ENCODE data around the gene APBB3. TPM values are rescaled to one million over a fixed set of nuclear protein-coding genes. Genes with fewer than 3 reads are reported as not detected.
"Not testable (repeated sequence)": the region's sequence is repeated elsewhere in the genome, so short reads cannot be mapped to it uniquely, and the experiment has no call there.

Gene APBB3
- total RNA-seq, 4 donors from 2014 or later: 14.0 to 23.7 (median 19.2) TPM

DNA sequence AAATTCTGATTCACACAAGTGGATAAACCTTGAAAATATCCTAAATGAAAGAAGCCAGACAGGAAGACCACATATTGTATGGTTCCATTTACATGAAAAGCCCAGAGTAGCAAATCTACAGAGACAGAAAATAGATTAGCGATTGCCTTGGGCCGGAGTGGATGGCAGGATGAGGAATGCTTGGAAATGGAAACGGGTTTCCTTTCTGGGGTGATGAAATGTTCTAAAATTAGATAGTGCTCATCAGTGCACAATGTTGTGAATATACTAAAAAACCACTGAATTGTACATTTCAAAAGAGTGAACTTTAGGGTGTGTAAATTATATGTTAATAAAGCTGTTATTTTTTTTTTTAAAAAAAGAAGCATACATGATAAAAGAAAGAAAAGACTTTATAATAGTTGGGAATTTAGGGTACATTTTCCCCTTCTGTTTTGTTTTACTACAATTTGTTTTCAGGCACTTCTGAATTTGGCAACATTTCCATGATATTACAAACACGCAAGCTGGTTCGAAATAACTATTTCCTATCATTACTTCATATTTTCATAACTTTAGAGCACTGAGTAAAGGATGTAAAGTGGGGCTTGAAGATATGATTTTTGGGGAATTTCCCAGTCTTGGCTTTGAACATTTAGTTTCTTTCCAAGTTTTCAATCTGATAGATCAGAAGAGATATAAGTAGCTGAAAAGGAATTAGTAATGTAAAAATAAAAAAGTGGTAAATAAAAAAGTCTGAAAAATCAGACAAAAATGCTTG, 24.1 kb upstream of the APBB3 start:
- no peak for DNase-seq (ENCODE audit: low spot score in 2 of 2)
- H3K4me3 ChIP-seq (ENCODE audit: low read depth, poor library complexity, severe bottlenecking): no peak overlapping the region
- intact Hi-C loops (cut with DNase I; ENCODE audit: low total_unique reads): no loop called here
- no peak for TF ChIP-seq POLR2A (IDR thresholded peaks at IDR 0.05)
- TF ChIP-seq, protein P1, sequence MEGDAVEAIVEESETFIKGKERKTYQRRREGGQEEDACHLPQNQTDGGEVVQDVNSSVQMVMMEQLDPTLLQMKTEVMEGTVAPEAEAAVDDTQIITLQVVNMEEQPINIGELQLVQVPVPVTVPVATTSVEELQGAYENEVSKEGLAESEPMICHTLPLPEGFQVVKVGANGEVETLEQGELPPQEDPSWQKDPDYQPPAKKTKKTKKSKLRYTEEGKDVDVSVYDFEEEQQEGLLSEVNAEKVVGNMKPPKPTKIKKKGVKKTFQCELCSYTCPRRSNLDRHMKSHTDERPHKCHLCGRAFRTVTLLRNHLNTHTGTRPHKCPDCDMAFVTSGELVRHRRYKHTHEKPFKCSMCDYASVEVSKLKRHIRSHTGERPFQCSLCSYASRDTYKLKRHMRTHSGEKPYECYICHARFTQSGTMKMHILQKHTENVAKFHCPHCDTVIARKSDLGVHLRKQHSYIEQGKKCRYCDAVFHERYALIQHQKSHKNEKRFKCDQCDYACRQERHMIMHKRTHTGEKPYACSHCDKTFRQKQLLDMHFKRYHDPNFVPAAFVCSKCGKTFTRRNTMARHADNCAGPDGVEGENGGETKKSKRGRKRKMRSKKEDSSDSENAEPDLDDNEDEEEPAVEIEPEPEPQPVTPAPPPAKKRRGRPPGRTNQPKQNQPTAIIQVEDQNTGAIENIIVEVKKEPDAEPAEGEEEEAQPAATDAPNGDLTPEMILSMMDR (IDR thresholded peaks at IDR 0.05): no peak
- WGBS, 2 donors: 8 to 12% methylated on average over 5 of the region's 5 CpGs

DNA sequence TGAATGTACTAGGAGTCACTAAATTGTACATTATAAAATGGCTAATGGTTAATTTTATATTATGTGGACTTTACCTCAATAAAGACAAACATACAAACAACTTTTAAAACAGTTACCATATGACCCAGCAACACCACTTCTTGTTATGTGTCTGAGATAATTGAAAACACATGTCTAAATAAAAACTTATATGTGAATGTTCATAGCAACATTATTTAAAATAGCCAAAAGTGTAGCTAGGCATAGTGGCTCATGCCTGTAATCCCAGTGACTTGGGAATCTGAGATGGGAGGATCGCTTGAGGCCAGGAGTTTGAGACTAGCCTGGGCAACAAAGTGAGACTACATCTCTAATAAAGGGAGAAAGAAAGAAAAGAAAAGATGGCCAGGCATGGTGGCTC, 23.1 kb upstream of the APBB3 start:
- TF ChIP-seq POLR2A (IDR thresholded peaks at IDR 0.05): no peak
- TF ChIP-seq, protein P1 (IDR thresholded peaks at IDR 0.05): no peak
- WGBS, 2 donors: 91 to 100% methylated on average over 1 of the region's 1 CpG
- intact Hi-C loops (cut with DNase I; ENCODE audit: low total_unique reads): no loop called here
- no peak for DNase-seq (ENCODE audit: low spot score in 2 of 2)
- H3K4me3 ChIP-seq (ENCODE audit: low read depth, poor library complexity, severe bottlenecking): no peak overlapping the region

DNA sequence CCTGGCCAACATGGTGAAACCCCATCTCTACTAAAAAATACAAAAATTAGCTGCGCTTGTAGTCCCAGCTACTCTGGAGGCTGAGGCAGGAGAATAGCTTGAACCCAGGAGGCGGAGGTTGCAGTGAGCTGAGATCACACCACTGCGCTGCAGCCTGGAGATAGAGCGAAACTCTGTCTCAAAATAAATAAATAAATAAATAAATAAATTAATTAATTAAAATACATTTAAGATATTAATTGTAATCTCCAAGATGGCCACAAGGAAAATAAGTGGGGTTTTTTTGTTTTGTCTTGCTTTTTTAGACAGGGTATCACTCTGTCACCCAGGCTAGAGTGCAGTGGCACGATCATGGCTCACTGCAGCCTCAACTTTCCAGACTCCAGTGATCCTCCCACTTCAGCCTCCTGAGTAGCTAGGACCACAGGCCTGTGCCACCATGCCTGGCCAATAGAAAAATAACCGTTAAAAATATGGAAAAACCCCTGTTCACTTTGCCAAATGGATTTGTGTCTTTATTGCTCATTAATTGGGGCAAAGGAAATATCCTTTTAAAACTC, 14.9 kb upstream of the APBB3 start:
- intact Hi-C loops (cut with DNase I; ENCODE audit: low total_unique reads); H3K4me3 ChIP-seq (ENCODE audit: low read depth, poor library complexity, severe bottlenecking); DNase-seq (ENCODE audit: low spot score in 2 of 2): not testable (repeated sequence)
- WGBS, 2 donors: 89 to 90% methylated on average over 6 of the region's 6 CpGs

DNA sequence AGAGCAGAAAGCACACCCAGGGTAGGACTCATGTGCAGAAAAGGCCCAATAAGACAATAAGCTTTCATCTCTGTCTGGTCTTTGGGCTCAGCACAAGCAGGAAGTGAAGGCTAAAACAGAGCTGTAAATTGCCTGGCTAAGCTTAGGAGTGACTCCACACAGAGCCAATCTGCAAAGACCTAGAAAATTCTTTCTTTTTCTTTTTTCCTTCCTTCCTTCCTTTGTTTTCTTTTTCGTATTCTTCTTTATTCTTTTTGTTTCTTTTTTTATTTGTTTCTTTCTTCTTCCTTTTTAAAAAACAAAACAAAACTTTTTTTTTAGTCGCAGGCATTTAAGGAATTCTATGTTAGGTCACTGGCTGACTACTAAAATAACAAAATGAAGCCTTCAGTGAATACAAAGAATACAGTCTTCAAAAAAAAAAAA, 12.4 kb upstream of the APBB3 start:
- intact Hi-C loops (cut with DNase I; ENCODE audit: low total_unique reads): no loop called here
- no peak for DNase-seq (ENCODE audit: low spot score in 2 of 2)
- 65 to 80% methylated on average over 2 of the region's 2 CpGs for WGBS, 2 donors
- TF ChIP-seq, protein P1 (IDR thresholded peaks at IDR 0.05): no peak
- TF ChIP-seq POLR2A (IDR thresholded peaks at IDR 0.05): no peak
- no peak overlapping the region for H3K4me3 ChIP-seq (ENCODE audit: low read depth, poor library complexity, severe bottlenecking)

DNA sequence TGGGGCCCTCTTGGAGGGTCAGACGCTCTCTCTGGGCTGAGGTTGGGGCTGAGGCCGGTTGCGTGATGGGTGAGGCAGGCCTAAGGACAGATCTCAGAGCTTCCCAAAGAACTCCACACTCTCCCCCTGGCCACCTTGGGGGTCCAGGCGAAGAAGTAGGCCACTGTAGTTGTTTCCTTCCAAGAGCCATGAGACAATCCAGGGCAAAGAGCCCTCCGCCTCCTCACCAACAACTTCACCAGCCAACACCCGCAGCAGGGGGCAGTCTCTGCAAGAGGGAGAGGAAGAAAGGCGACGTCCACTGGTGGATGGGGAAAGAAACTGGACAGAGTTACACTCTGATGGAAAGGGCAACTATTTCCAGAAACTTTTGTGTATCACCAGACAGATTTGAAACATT, 10.9 kb upstream of the APBB3 start:
- no peak overlapping the region for H3K4me3 ChIP-seq (ENCODE audit: low read depth, poor library complexity, severe bottlenecking)
- 81 to 89% methylated on average over 8 of the region's 8 CpGs for WGBS, 2 donors
- intact Hi-C loops (cut with DNase I; ENCODE audit: low total_unique reads): no loop called here
- TF ChIP-seq, protein P1 (IDR thresholded peaks at IDR 0.05): no peak
- no peak for TF ChIP-seq POLR2A (IDR thresholded peaks at IDR 0.05)
- DNase-seq (ENCODE audit: low spot score in 2 of 2): no peak

DNA sequence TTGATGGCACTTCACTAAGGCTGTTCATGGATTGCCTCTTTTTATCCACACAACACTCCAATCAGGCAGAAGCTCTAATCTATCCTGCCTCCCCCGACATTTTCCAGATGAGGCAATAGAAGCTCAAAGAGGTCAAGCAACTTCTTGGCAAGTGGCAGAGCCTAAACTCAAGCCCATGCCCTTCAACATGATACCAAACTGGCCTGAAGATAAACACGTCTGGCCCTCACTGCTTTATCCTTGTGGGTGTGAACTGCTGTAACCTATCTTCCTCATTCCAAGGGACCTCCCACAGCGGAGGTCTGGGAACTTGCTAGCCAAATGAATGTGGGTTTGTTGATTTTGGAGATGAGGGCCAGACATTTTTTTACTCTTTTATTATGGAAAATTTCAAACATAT, 9.8 kb upstream of the APBB3 start:
- TF ChIP-seq, protein P1 (IDR thresholded peaks at IDR 0.05): no peak
- no peak for TF ChIP-seq POLR2A (IDR thresholded peaks at IDR 0.05)
- DNase-seq (ENCODE audit: low spot score in 2 of 2): no peak
- no peak overlapping the region for H3K4me3 ChIP-seq (ENCODE audit: low read depth, poor library complexity, severe bottlenecking)
- WGBS, 2 donors: 53 to 64% methylated on average over 3 of the region's 3 CpGs
- intact Hi-C loops (cut with DNase I; ENCODE audit: low total_unique reads): no loop called here

All from lower leg skin (tissue), 4 donors.